HepG2 (cell line): ENCODE data around the gene LTB4R. TPM values are rescaled to one million over a fixed set of nuclear protein-coding genes. Genes with fewer than 3 reads are reported as not detected.

Experiments used
- ATF4 ChIP-seq, 2 experiments: fragments of 450-650 bp in 1 of 2; sonication (generic) in 1 of 2; formaldehyde crosslinking; IDR thresholded peaks; 2 replicates each; pipeline versions ENCODE4 v1.5.0 to v1.8.0; 2020 to 2022; ENCODE audit warnings: mild to moderate bottlenecking in 1 of 2, missing genetic modification reagents in 1 of 2
- CC2D1A ChIP-seq: sonication (generic); formaldehyde crosslinking; IDR thresholded peaks from 2 replicates; pipeline ENCODE4 v1.8.1; 2023; ENCODE audit warnings: mild to moderate bottlenecking, missing genetic modification reagents
- FUBP1 ChIP-seq: sonication (generic); formaldehyde crosslinking; IDR thresholded peaks from 2 replicates; pipeline ENCODE4 v1.5.1; 2020; ENCODE audit warnings: missing genetic modification reagents, mild to moderate bottlenecking, borderline replicate concordance
- HMGXB3 ChIP-seq: sonication (generic); formaldehyde crosslinking; IDR thresholded peaks from 2 replicates; pipeline ENCODE4 v1.4.0; 2020; ENCODE audit warnings: missing genetic modification reagents, borderline replicate concordance
- MNT ChIP-seq: fragments of 450-650 bp; IDR thresholded peaks from 2 replicates; pipeline ENCODE4 v1.6.1; 2016
- NR3C1 ChIP-seq: sonication (generic); formaldehyde crosslinking; IDR thresholded peaks from 2 replicates; pipeline ENCODE4 v1.4.0; 2020; ENCODE audit warnings: missing genetic modification reagents
- PRDM4 ChIP-seq: sonication (generic); formaldehyde crosslinking; IDR thresholded peaks from 2 replicates; pipeline ENCODE4 v1.9.0; 2021; ENCODE audit warnings: missing genetic modification reagents, borderline replicate concordance
- RAD51 ChIP-seq: fragments of 450-650 bp; IDR thresholded peaks from 2 replicates; pipeline ENCODE4 v1.6.1; 2016; ENCODE audit warnings: borderline replicate concordance
- SMAD1 ChIP-seq: sonication (generic); formaldehyde crosslinking; IDR thresholded peaks from 2 replicates; pipeline ENCODE4 v1.4.0; 2020; ENCODE audit warnings: missing genetic modification reagents, low read depth, mild to moderate bottlenecking, borderline replicate concordance
- TIGD3 ChIP-seq: sonication (generic); formaldehyde crosslinking; IDR thresholded peaks from 2 replicates; pipeline ENCODE4 v1.5.1; 2020; ENCODE audit warnings: mild to moderate bottlenecking, missing genetic modification reagents, borderline replicate concordance
- ZFP91 ChIP-seq: sonication (generic); formaldehyde crosslinking; IDR thresholded peaks from 2 replicates; pipeline ENCODE4 v1.9.0; 2022; ENCODE audit warnings: missing genetic modification reagents, mild to moderate bottlenecking, borderline replicate concordance
- polyA plus RNA-seq, 8 experiments: library from polyadenylated mRNA; depleted of rRNA in 3 of 8; stranded (reverse) in 7 of 8; unstranded in 1 of 8; fragments of >200 nt; fragmentation: Illumina TruSeq in 4 of 8; extraction: Trizol in 4 of 8; gene quantifications; 2 replicates each; pipeline versions ENCODE4 v1.2.1 to v1.2.3, GENCODE V29; 2011 to 2016; ENCODE audit warnings: low read depth in 4 of 8, missing spikeins in 1 of 8, mixed read lengths in 1 of 8; ENCODE audit not compliant: insufficient read depth in 1 of 8
- total RNA-seq, 5 experiments: library from RNA; depleted of rRNA; stranded (reverse); fragments of >200 nt; fragmentation: Illumina TruSeq; extraction: Trizol; gene quantifications; 2 replicates each; pipeline ENCODE4 v1.2.3, GENCODE V29; 2016; ENCODE audit warnings: low read depth in 1 of 5

LTB4R gene
- total and polyA plus RNA-seq, 2 of the 13 experiments (the other 11 are each of a cell fraction or from before 2014, with no cell fraction given), result 3.2 to 8.2 TPM

- TF ChIP-seq FUBP1, result 0 out of 2 replicates have a peak, but pooled peaks have one; percentile 84
- peak; percentile 54; the same call in 1 of the 2 replicates for TF ChIP-seq ZFP91
- TF ChIP-seq HMGXB3, result peak; percentile 63; the same call in 1 of the 2 replicates
- TF ChIP-seq ATF4 (CRISPR knock-in tag; IDR thresholded peaks at IDR 0.05), result 0 out of 4 replicates have a peak, but pooled peaks of 1 of the 2 experiments have one; percentile 26
- 0 out of 2 replicates have a peak, but pooled peaks have one; percentile 88 for TF ChIP-seq CC2D1A (CRISPR knock-in tag)
- TF ChIP-seq TIGD3 (CRISPR knock-in tag), result no peak; the same call in 1 of the 2 replicates
- TF ChIP-seq SMAD1 (CRISPR knock-in tag), result no peak
- TF ChIP-seq NR3C1, result no peak
- no peak for TF ChIP-seq MNT
- TF ChIP-seq RAD51, result no peak
- no peak for TF ChIP-seq PRDM4 (CRISPR knock-in tag)
These were observed 14.8 kb upstream of the LTB4R start (continued) for GRCh38 chr14:24296341-24297157.
